ENCODE results near the gene DAZ2.
"Not testable (repeated sequence)": the region's sequence is repeated elsewhere in the genome, so short reads cannot be mapped to it uniquely, and the experiment has no call there.

DAZ2 gene

GRCh38 chrY:23219233-23219632 lies at the start of gene DAZ2:
Gene DAZ2, plus strand, starts transcription at chrY:23219533. Its CDS starts 208 bp downstream, at chrY:23219741.
- DNase-seq, result not testable (repeated sequence)

- DNase-seq, result not testable (repeated sequence)
Observed at GRCh38 chrY:23198908-23199307, 20.4 kb upstream of the DAZ2 start, which contains the start of gene DAZ1. Gene DAZ1, minus strand, starts transcription at chrY:23199008. Its CDS starts 208 bp downstream, at chrY:23198800.

GRCh38 chrY:23207455-23207854 lies 11.9 kb upstream of the DAZ2 start:
- DNase-seq, result not testable (repeated sequence)

- DNase-seq, result not testable (repeated sequence)
Observed at GRCh38 chrY:23209802-23210495, 9.4 kb upstream of the DAZ2 start.

- not testable (repeated sequence) for DNase-seq
Observed at GRCh38 chrY:23210681-23211080, 8.7 kb upstream of the DAZ2 start.

Data from NCI-H1436 treated with DMSO at 0.1 percent for 48 hours (cell line).